Keratinocyte (primary cell): Measurements from ENCODE around the gene GHRL. TPM values are rescaled to one million over a fixed set of nuclear protein-coding genes. Genes with fewer than 3 reads are reported as not detected.

Source experiments
- DNase-seq: peaks from one replicate; pipeline ENCODE4 v3.0.0-alpha.2; 2011; ENCODE audit warnings: low read depth, missing footprints, low spot score
- FAIRE-seq: peaks from 2 replicates; lab custom pipeline; 2011; peaks lifted over from hg19 to GRCh38; lab: Jason Lieb, UNC
- H2AFZ ChIP-seq: 2 replicates; pipeline ENCODE4 v1.6.0; 2012; ENCODE audit warnings: low read length, control low read depth, inconsistent platforms; ENCODE audit not compliant: control insufficient read depth
- H3K27ac ChIP-seq: 2 replicates; pipeline ENCODE4 v1.5.1; 2011; ENCODE audit warnings: low read length; ENCODE audit not compliant: control insufficient read depth, insufficient read depth
- H3K27me3 ChIP-seq: 3 replicates; pipeline ENCODE4 v1.6.0; 2011; ENCODE audit warnings: low read length; ENCODE audit not compliant: control insufficient read depth, insufficient read depth; ENCODE audit errors: extremely low read depth
- H3K36me3 ChIP-seq, 2 experiments: 2 replicates in 1 of 2; 3 replicates in 1 of 2; pipeline ENCODE4 v1.5.1; 2011; ENCODE audit warnings: low read length in 2 of 2, mild to moderate bottlenecking in 1 of 2; ENCODE audit not compliant: control insufficient read depth in 2 of 2, insufficient read depth in 2 of 2; ENCODE audit errors: extremely low read depth in 1 of 2
- H3K4me1 ChIP-seq: 3 replicates; pipeline ENCODE4 v1.5.1; 2011; ENCODE audit warnings: low read length; ENCODE audit not compliant: control insufficient read depth, insufficient read depth; ENCODE audit errors: extremely low read depth
- H3K4me2 ChIP-seq: 3 replicates; pipeline ENCODE4 v1.6.0; 2011; ENCODE audit warnings: low read depth, low read length; ENCODE audit not compliant: control insufficient read depth, insufficient read depth; ENCODE audit errors: extremely low read depth
- H3K4me3 ChIP-seq, 3 experiments: fragments of 200-600 bp in 1 of 3; sonication (generic) in 1 of 3; 2 replicates in 2 of 3; 3 replicates in 1 of 3; pipeline ENCODE4 v1.5.1; 2011 to 2016; ENCODE audit warnings: low read length in 3 of 3, mild to moderate bottlenecking in 3 of 3, control low read depth in 2 of 3, inconsistent platforms in 1 of 3, low read depth in 1 of 3, mixed read lengths in 1 of 3, mixed run types in 1 of 3, moderate library complexity in 1 of 3; ENCODE audit not compliant: control insufficient read depth in 2 of 3, insufficient read depth in 2 of 3; ENCODE audit errors: extremely low read depth in 1 of 3
- H3K79me2 ChIP-seq: 2 replicates; pipeline ENCODE4 v1.6.0; 2012; ENCODE audit warnings: low read length; ENCODE audit not compliant: control insufficient read depth, insufficient read depth
- H3K9ac ChIP-seq: 3 replicates; pipeline ENCODE4 v1.6.0; 2011; ENCODE audit warnings: low read length; ENCODE audit not compliant: control insufficient read depth, insufficient read depth; ENCODE audit errors: extremely low read depth
- H3K9me1 ChIP-seq: 3 replicates; pipeline ENCODE4 v1.6.0; 2011; ENCODE audit warnings: low read length; ENCODE audit not compliant: control insufficient read depth, insufficient read depth; ENCODE audit errors: extremely low read depth
- H3K9me3 ChIP-seq: 2 replicates; pipeline ENCODE4 v1.5.1; 2012; ENCODE audit warnings: low read depth, low read length; ENCODE audit not compliant: control insufficient read depth
- H4K20me1 ChIP-seq: 3 replicates; pipeline ENCODE4 v1.6.0; 2011; ENCODE audit warnings: low read length; ENCODE audit not compliant: control insufficient read depth, insufficient read depth; ENCODE audit errors: extremely low read depth
- CTCF ChIP-seq, 3 experiments: IDR thresholded peaks in 1 of 3; conservative IDR thresholded peaks in 1 of 3; optimal IDR thresholded peaks in 1 of 3; 2 replicates in 2 of 3; 3 replicates in 1 of 3; pipeline versions ENCODE3 to v1.5.1; 2011; ENCODE audit warnings: low read length in 3 of 3, mild to moderate bottlenecking in 3 of 3, moderate library complexity in 2 of 3, control low read depth in 1 of 3, inconsistent platforms in 1 of 3; ENCODE audit not compliant: insufficient read depth in 2 of 3; ENCODE audit errors: extremely low read depth in 1 of 3
- EZH2 ChIP-seq: IDR thresholded peaks from one replicate; pipeline ENCODE4 v1.6.1; 2012; ENCODE audit warnings: inconsistent platforms, mild to moderate bottlenecking, low read length, moderate library complexity
- dilution Hi-C: fragments of 300-500 bp; cut with MboI; formaldehyde crosslinking; loops from one replicate; pipeline ENCODE4 v1.7.0; 2020; ENCODE audit warnings: low sequenced_read_pairs; ENCODE audit not compliant: extremely low pct_ligation_motif_present
- polyA plus RNA-seq, 5 experiments: library from polyadenylated mRNA; depleted of rRNA in 3 of 5; stranded (reverse) in 3 of 5; stranded (forward) in 1 of 5; unstranded in 1 of 5; fragments of >200 nt; gene quantifications; 1 replicate in 1 of 5; 2 replicates in 3 of 5; 3 replicates in 1 of 5; pipeline versions ENCODE4 v1.2.1 to v1.2.3, GENCODE V29; 2011 to 2012; ENCODE audit warnings: missing spikeins in 2 of 5, low read depth in 1 of 5, low replicate concordance in 1 of 5

The GHRL gene
- polyA plus RNA-seq, 1 donor (not counting 4 experiments of a cell fraction or from before 2014, with no cell fraction given), result not detected

DNA sequence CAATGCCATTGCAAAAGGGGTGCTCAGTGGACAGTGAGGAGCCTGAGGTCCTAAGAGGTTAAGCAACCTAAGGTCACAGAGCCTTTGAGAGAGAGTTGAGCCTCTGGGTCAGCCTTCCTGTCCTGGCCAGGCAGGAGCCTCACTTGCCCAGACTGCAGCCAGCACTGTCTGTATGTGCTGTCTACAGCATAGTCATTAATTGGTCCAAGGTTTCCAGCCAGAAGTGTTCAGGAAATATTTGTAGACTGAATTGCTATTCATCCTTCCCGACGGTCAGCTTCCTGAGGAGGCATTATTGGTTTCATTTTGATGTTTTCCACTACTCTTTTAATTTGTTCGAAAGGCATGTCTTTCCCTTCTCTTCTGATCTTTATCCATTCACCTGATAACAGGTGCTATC, 20.1 kb upstream of the GHRL start:
- Histone ChIP-seq H3K27me3 (no peaks in the 10 kb centered on the region), H3K9me3 (no peaks in the 10 kb centered on the region), H3K36me3 (peaks cover 51 to 56% of the 10 kb centered on the region in 2 experiments), H2AFZ (no peak overlapping the region), H3K9ac (no peak overlapping the region), H4K20me1 (peaks cover 5% of the 10 kb centered on the region), H3K4me1 (no peaks in the 10 kb centered on the region), H3K4me3 (no peak overlapping the region), H3K4me2 (no peak overlapping the region), H3K9me1 (no peaks in the 10 kb centered on the region), H3K27ac (no peak overlapping the region), H3K79me2 (peaks cover 7% of the 10 kb centered on the region)
- FAIRE-seq, result no peak
- TF ChIP-seq EZH2 (no peak), CTCF (optimal IDR thresholded peaks at IDR 0.05 in 1 of 3, IDR thresholded peaks at IDR 0.05 in 1 of 3, conservative IDR thresholded peaks at IDR 0.05 in 1 of 3; ENCODE audit: extremely low read depth in 1 of 3, insufficient read depth in 2 of 3, low read length in 3 of 3) (no peak)
- DNase-seq, result no peak
- dilution Hi-C loops, result no loop called here

DNA sequence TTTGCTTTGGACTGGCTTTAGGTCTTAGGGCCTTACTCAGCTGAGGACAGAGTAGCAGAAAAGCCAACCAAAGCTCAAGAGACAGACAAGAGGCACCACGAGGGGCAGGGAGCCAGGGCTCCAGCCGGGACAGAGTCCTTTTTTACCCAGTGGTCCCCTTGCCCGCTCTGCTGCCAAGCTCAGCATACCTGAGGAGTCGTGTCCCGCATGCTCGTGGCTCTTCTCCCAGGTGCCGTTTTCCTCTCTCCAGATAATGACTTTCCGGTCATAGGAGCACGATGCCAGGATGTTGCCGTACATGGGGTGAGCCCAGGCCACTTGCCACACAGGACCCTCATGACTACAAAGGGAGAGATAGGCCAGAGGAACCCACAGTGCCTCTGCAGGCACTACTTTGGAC, 19.6 kb upstream of the GHRL start:
- peaks cover 4% of the 10 kb centered on the region for H3K79me2 ChIP-seq
- no peak overlapping the region for H3K9ac ChIP-seq
- H3K4me2 ChIP-seq, result no peak overlapping the region
- peaks cover 46 to 53% of the 10 kb centered on the region in 2 experiments for H3K36me3 ChIP-seq
- no peak overlapping the region for H3K4me3 ChIP-seq
- no peak overlapping the region for H3K27ac ChIP-seq
- TF ChIP-seq CTCF (optimal IDR thresholded peaks at IDR 0.05 in 1 of 3, IDR thresholded peaks at IDR 0.05 in 1 of 3, conservative IDR thresholded peaks at IDR 0.05 in 1 of 3; ENCODE audit: extremely low read depth in 1 of 3, insufficient read depth in 2 of 3, low read length in 3 of 3) (no peak), EZH2 (no peak)
- peaks cover 5% of the 10 kb centered on the region for H4K20me1 ChIP-seq
- DNase-seq (no peak), FAIRE-seq (no peak)
- no peaks in the 10 kb centered on the region for H3K27me3 ChIP-seq
- no peaks in the 10 kb centered on the region for H3K9me1 ChIP-seq
- H3K4me1 ChIP-seq, result no peaks in the 10 kb centered on the region
- H3K9me3 ChIP-seq, result no peaks in the 10 kb centered on the region
- dilution Hi-C loops, result no loop called here
- no peak overlapping the region for H2AFZ ChIP-seq
